ENCODE results near the gene LPP. TPM values are rescaled to one million over a fixed set of nuclear protein-coding genes. Genes with fewer than 3 reads are reported as not detected.

The LPP gene
- total RNA-seq, 6 donors from 2014 or later, result 86.0 to 196 (median 160) TPM

- ATAC-seq (ENCODE audit: low FRiP score in 2 of 2), result peak; percentile 73 to 91
- DNase-seq, result peak in 1 of 2 donors; percentile 34
- Histone ChIP-seq H3K27me3 (no peaks in the 10 kb centered on the region), H3K4me3 (no peak overlapping the region), H3K9me3 (no peaks in the 10 kb centered on the region), H3K27ac (peak overlapping the region in 2 of 4 donors; percentile 38 to 52), H3K4me1 (peaks cover 5 to 15% (median 11%) of the 10 kb centered on the region in 4 donors), H3K36me3 (no peaks in the 10 kb centered on the region)
- TF ChIP-seq EP300 (IDR thresholded peaks at IDR 0.05), result no peak
- TF ChIP-seq POLR2AphosphoS5 (IDR thresholded peaks at IDR 0.05), result no peak
- TF ChIP-seq CTCF (IDR thresholded peaks at IDR 0.05), result no peak
- TF ChIP-seq POLR2A (IDR thresholded peaks at IDR 0.05), result peak in 1 of 4 donors; percentile 15
- WGBS, 2 donors, result 48 to 65% methylated on average over 3 of the region's 3 CpGs
Observed at GRCh38 chr3:188796122-188796631, 642.2 kb downstream of the LPP start.

- peaks cover 5 to 15% (median 11%) of the 10 kb centered on the region in 4 donors for H3K4me1 ChIP-seq
- DNase-seq (no peak), ATAC-seq (ENCODE audit: low FRiP score in 2 of 2) (peak in 1 of 2 donors; percentile 41)
- H3K36me3 ChIP-seq, result no peaks in the 10 kb centered on the region
- H3K27me3 ChIP-seq, result no peaks in the 10 kb centered on the region
- H3K27ac ChIP-seq, result peak overlapping the region in 1 of 4 donors; percentile 52
- H3K4me3 ChIP-seq, result no peak overlapping the region
- TF ChIP-seq POLR2A (IDR thresholded peaks at IDR 0.05) (no peak), POLR2AphosphoS5 (IDR thresholded peaks at IDR 0.05) (no peak), EP300 (IDR thresholded peaks at IDR 0.05) (no peak), CTCF (IDR thresholded peaks at IDR 0.05) (no peak)
- no peaks in the 10 kb centered on the region for H3K9me3 ChIP-seq
- 43 to 44% methylated on average over 3 of the region's 3 CpGs for WGBS, 2 donors
Observed at GRCh38 chr3:188797045-188797444, 643.1 kb downstream of the LPP start.

- Histone ChIP-seq H3K4me1 (peaks cover 5 to 15% (median 11%) of the 10 kb centered on the region in 4 donors), H3K36me3 (no peaks in the 10 kb centered on the region), H3K27me3 (no peaks in the 10 kb centered on the region), H3K27ac (no peak overlapping the region), H3K4me3 (no peak overlapping the region), H3K9me3 (no peaks in the 10 kb centered on the region)
- DNase-seq (no peak), ATAC-seq (ENCODE audit: low FRiP score in 2 of 2) (no peak)
- TF ChIP-seq POLR2A (IDR thresholded peaks at IDR 0.05) (no peak), POLR2AphosphoS5 (IDR thresholded peaks at IDR 0.05) (no peak), CTCF (IDR thresholded peaks at IDR 0.05) (no peak), EP300 (IDR thresholded peaks at IDR 0.05) (no peak)
- WGBS, 2 donors, result 76% methylated on average over 5 of the region's 5 CpGs
Observed at GRCh38 chr3:188798556-188799145, 644.7 kb downstream of the LPP start.

GRCh38 chr3:188801393-188801792, 647.4 kb downstream of the LPP start:
- DNase-seq, result no peak
- ATAC-seq (ENCODE audit: low FRiP score in 2 of 2), result no peak
- Histone ChIP-seq H3K9me3 (peaks cover 0 to 1% (median under 1%) of the 10 kb centered on the region in 4 donors), H3K4me1 (peaks cover 3 to 12% (median 7%) of the 10 kb centered on the region in 4 donors), H3K36me3 (no peaks in the 10 kb centered on the region), H3K4me3 (no peak overlapping the region), H3K27me3 (no peaks in the 10 kb centered on the region), H3K27ac (no peak overlapping the region)
- WGBS, 2 donors, result 93 to 94% methylated on average over 4 of the region's 4 CpGs
- TF ChIP-seq EP300 (IDR thresholded peaks at IDR 0.05), result no peak
- TF ChIP-seq CTCF (IDR thresholded peaks at IDR 0.05), result no peak
- no peak for TF ChIP-seq POLR2A (IDR thresholded peaks at IDR 0.05)
- TF ChIP-seq POLR2AphosphoS5 (IDR thresholded peaks at IDR 0.05), result no peak

- H3K27ac ChIP-seq, result no peak overlapping the region
- no peak overlapping the region for H3K4me3 ChIP-seq
- no peaks in the 10 kb centered on the region for H3K36me3 ChIP-seq
- TF ChIP-seq CTCF (IDR thresholded peaks at IDR 0.05) (no peak), POLR2AphosphoS5 (IDR thresholded peaks at IDR 0.05) (no peak), POLR2A (IDR thresholded peaks at IDR 0.05) (no peak), EP300 (IDR thresholded peaks at IDR 0.05) (no peak)
- H3K27me3 ChIP-seq, result no peaks in the 10 kb centered on the region
- DNase-seq (no peak), ATAC-seq (ENCODE audit: low FRiP score in 2 of 2) (no peak)
- WGBS, 2 donors, result 59 to 95% methylated on average over 3 of the region's 3 CpGs
- H3K4me1 ChIP-seq, result peaks cover 0 to 7% (median 5%) of the 10 kb centered on the region in 4 donors
- peaks cover 5 to 14% (median 11%) of the 10 kb centered on the region in 4 donors for H3K9me3 ChIP-seq
Observed at GRCh38 chr3:188802645-188803044, 648.7 kb downstream of the LPP start.
